Jurkat, Clone E6-1 (cell line): ENCODE data around the gene MOGAT2.
"Not testable (repeated sequence)": the region's sequence is repeated elsewhere in the genome, so short reads cannot be mapped to it uniquely, and the experiment has no call there.

ENCODE experiments used
- DNase-seq: peaks from one replicate; pipeline ENCODE4 v3.0.0-alpha.2; 2011; ENCODE audit warnings: low read depth, low spot score
- H3K4me3 ChIP-seq: 2 replicates; pipeline ENCODE4 v1.5.1; 2011; ENCODE audit warnings: mild to moderate bottlenecking, low read length, control low read depth, moderate library complexity

Gene MOGAT2

DNA sequence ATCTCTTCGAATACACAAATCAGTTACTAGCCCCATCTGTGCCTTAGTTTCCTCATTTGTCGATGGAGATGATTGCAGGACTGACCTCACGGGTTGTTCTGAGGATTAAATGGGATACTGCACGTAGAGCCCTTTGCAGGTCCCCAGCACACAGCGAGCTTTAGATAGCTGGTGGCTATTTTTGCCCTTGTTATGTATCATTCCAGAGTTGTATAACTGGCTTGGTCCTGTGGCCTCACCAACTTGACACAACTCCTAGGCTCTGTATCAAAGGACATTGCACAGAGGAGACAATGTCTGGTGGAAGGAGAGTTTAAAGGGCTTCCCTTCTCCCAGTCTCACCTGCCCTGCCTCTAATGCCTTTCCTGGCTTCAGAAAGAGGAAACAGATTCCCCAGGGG lies 28.2 kb downstream of the MOGAT2 start:
- no peak for DNase-seq
- no peak overlapping the region for H3K4me3 ChIP-seq

DNA sequence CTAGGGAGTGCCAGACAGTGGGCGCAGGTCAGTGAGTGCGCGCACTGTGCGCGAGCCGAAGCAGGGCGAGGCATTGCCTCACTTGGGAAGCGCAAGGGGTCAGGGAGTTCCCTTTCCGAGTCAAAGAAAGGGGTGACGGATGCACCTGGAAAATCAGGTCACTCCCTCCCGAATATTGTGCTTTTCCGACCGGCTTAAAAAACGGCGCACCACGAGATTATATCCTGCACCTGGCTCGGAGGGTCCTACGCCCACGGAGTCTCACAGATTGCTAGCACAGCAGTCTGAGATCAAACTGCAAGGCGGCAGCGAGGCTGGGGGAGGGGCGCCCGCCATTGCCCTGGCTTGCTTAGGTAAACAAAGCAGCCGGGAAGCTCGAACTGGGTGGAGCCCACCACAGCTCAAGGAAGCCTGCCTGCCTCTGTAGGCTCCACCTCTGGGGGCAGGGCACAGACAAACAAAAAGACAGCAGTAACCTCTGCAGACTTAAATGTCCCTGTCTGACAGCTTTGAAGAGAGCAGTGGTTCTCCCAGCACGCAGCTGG lies 31.2 kb downstream of the MOGAT2 start:
- H3K4me3 ChIP-seq, DNase-seq: not testable (repeated sequence)

DNA sequence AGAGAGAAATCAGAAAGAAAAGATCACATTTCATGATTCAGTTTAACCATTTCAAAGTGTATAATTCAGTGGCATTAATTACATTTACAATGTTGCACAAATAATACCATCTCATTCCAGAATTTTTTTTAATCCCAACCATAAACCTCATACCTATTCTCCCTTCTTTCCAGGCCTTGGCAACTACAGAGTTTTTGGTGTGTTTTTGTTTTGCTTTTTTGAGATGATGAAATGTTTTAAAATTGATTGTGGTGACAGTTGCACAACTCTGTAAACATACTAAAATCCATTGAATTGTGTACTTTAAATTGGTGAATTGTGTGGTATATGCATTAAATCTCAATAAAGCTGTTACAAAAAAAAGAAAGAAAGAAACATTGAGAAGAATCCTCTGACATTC lies 37.3 kb downstream of the MOGAT2 start:
- H3K4me3 ChIP-seq, DNase-seq: not testable (repeated sequence)

DNA sequence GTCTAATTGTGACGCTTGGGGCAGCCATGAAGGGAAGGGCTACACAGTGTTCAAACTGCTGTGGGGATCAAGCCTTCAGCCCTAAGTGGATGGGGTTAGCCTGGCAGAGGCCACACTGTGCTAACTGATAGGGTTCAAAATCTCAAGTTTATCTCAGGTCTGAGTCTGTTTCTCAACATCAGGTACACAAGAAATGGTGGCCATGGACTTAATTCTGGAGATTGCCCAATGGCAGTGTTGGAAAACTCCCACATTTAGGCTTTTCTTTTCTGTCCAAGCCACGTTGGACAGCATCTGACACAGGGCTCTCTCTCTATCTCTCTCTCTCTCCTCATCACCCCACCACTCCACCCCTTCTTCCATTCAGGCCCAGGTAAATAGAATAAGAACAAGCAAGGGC lies 40.0 kb downstream of the MOGAT2 start:
- no peak for DNase-seq
- no peak overlapping the region for H3K4me3 ChIP-seq

DNA sequence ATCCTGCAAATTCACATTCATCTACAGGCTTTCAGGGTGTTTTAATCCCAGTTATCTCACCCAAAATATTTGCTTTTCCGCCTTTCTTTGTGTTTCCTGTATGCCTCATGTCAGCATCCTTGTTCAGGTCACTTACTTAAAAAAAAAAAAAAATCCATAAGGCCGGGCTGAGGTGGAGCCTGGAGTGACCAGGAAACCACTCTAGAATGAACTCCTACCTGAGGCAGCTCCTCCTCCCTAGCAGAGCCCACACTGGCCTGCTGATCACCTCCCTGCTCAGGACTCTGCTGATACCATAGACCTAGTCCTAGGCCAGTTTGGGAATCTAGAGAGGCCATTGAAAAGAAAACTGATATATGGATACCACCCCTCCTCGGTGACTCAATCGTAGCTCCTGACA lies 42.2 kb downstream of the MOGAT2 start:
- DNase-seq: no peak

DNA sequence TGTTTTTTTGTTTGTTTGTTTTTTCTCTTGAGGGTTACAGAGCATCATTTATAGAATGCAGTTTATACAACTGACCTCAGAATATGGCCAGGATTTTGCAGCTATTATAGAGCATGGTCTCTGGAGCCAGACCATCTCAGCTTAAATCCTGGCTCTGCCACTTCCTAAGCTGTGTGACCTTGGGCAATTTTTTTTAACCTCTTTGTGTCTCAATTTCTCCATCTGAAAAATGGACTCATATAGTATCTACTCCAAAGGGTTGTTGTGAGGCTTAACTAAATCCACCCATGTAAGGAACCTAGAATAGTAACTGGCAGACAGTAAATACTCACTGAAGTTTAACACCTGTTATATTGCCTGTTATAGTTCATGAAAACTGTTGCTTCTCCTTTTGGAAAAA lies 42.6 kb downstream of the MOGAT2 start:
- no peak overlapping the region for H3K4me3 ChIP-seq
- DNase-seq: no peak

More for the DNA sequence above, 42.2 kb downstream of the MOGAT2 start:
- no peak overlapping the region for H3K4me3 ChIP-seq

DNA sequence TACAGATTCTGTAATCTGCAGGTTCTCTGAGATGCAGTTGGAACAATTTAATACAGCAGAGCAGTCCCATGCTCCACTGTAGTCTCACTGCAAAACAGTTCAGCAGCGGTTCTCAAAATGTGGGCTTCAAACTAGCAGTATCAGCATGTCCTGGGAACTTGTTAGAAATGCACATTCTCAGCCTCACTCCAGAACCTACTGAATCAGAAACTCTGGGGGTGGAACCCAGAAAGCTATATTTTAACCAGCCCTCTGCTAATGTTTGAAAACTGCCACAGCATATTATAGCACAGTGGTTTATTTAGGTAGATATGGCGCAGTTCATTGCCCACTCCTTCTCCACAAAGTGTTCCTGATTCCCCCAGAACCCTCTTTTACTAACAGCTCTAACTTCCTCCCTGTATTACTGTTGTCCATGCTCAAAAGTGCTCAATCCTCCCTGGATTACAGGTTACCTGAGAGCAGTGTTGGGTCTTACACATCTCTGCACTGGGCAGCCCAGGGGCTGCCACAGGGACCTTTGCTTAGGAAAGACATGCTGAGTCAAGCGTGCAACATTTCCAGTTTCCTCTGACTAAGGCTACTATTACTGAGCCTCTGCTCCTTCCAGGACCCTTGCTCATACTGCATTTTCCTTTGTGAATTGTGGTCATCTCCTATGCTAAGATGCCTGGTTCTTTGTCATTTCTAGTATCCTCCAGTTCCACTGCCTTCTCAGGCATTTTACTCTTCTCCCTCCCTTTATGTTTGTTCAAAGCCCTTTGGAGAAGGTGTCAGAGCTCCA lies 43.3 kb downstream of the MOGAT2 start:
- DNase-seq: no peak
- H3K4me3 ChIP-seq: no peak overlapping the region

DNA sequence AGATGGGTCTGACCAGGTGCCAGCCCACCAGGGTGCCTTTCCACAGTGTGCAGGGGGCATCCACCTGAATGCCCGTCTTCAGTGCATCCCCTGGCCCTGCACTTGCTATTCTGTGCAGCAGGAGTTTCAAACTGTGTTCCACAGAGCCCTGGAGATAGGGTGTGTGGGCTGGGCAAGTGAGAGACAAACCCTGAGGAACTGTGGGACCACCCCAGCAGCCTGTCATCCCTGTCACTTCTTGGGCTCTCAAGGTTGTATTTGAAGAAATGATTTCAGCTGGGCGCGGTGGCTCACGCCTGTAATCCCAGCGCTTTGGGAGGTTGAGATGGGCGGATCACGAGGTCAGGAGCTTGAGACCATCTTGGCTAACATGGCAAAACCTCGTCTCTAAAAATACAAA lies 44.5 kb downstream of the MOGAT2 start:
- no peak overlapping the region for H3K4me3 ChIP-seq
- no peak for DNase-seq

DNA sequence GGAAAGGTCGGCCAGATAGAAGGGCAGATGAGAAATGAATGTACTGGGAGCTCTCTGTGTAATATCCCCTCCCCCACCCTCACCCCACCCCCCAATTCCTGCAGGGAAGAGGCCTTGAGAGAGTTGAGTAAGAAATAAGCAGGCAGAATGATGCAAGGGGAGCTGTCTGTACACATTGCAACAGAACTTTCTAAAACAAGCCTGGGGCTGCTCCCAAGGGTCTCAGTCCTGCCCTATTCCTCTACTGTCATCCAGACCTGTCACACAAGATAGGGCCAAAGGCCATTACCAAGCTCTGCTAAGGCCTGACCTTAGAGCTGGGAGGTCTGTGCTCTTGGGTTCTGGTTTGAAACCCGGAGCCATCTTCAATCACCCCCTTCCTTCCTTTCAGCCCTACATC lies 45.2 kb downstream of the MOGAT2 start:
- DNase-seq: no peak
- H3K4me3 ChIP-seq: no peak overlapping the region

DNA sequence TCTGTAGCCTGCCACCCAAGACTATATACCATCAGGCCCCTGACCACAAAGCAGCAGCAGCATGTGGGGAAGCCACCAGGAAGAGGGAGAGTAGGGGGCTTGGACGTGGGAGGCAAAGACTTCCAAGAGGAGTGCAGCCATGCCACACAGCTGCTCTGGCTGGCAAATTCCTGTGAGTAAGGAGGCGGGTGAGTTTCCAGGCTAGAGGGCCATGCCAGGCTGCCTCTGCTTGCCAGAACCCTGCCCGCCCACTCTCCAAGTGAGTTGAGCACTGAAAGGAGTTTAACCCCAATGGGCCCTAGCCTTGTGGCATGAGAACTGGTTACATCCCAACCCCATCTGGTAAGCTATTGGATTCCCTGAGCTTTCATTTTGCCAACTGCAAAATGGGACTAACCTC lies 46.2 kb downstream of the MOGAT2 start:
- H3K4me3 ChIP-seq: no peak overlapping the region
- no peak for DNase-seq

DNA sequence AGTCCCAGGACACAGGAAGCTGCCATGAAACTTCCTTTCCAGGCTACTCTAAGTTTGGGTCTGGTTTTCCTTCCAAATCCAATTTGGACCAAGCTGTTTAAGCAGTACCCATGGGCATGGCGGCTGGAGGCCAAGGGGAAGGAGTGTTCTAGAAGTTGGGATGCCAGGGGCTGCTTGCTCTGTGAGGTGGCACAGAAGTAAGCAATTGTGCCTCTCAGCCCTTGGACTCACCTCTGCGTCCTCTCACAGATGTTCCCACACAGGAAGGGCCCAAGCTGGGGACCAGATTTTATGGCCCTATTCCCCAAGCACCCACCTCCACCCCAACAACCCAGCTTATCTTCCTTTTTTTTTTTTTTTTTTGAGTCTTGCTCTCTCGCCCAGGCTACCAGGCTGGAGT lies 47.5 kb downstream of the MOGAT2 start:
- DNase-seq: no peak
- no peak overlapping the region for H3K4me3 ChIP-seq

DNA sequence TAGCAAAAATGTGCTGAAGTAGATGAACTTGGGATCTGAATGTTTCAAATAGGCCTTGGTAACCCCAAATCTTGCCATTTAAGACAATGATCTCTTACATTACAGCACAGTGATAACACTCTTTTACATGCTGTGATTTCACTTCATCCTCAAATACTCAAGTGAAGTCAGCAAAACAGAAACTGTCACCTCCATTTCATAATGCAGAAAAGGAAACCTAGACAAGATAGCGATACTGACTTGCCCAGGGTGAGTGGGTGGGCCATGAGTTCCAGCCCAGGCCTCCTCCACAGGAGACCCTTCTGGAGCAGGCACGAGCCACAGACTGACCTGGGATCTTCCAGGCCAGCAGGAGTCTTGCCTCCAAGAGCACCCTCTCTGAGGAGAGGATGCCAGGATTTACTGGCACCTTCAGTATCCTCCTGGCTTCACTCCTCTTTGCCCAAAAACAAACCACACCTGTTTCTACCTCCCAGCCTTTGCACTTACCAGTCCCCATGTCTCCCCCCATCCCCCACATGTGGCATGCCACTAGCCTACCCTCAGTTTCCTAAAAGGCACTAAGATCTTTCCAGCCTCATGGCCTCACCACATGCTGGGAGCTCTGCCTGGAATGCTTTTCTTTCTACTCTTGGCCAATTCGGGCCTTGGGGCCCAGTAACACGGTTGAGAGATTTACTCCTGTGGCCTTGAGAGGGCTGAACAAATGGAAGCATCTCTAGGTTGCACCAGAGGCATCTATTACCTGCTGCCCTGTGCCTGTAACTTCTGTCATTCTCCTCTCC lies 49.0 kb downstream of the MOGAT2 start:
- H3K4me3 ChIP-seq: no peak overlapping the region
- DNase-seq: no peak

DNA sequence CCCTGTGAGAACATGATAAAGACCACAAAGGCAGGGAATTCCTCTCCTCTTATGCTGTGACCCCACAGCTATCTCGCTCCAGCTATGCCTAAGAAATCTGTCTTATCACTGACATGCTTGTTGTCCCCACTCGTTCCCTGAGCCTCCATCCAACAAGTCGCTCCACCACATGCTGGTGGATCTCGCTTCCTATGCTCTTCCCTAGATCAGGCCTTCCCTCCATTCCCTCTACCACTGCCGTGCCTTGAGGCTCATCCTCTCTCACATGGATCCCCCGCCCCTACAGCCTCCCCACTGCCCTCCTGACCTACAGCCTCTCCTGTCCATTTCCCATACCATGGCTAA lies 49.6 kb downstream of the MOGAT2 start:
- no peak for DNase-seq
- H3K4me3 ChIP-seq: no peak overlapping the region

DNA sequence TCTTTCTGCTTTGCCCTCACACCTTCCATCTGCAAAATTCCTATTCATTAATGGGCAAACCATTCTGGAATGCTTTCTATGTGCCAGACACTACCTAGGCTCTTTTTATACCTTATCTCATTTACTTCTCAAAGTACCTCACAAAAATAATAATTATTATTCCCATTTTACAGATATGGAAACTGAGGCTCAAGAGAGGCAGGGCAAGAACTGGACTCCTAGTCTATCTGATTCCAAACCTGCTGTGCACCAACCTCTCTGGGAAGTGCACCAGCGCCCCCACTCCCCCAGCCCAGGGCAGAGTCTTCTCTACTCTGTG lies 50.1 kb downstream of the MOGAT2 start:
- no peak overlapping the region for H3K4me3 ChIP-seq
- DNase-seq: no peak

DNA sequence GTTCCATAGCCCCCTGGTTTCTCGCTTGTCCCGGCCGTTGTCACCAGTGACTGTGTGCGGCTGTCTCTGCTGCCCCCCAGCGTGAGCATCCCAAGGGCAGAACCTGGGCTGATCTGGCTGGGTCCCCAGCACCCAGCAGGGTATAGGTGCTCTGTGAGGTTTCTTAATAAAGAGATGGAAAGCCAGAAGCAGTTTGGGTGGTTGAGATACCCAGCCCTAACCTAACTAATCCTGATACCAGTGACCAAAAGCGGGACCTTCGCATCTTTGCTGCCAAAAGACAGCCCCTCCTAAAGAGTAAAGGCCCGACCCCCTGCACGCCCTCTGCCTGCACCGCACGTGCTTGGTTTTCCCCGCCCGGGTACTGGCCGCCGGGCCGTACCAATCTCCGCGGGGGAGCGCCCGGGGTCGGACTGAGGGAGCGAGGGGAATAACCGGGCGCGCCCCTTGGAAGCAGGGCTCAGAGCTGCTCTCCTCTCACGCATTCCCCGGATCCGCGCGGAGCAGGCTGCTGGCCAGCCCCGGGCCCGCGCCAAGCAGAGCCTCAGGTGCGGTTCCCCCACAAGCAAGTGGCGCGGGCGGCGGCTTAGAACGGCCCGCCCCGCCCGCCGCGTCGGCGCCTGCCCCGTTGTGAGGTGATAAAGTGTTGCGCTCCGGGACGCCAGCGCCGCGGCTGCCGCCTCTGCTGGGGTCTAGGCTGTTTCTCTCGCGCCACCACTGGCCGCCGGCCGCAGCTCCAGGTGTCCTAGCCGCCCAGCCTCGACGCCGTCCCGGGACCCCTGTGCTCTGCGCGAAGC lies 50.7 kb downstream of the MOGAT2 start, which contains the start of gene DGAT2:
DGAT2 (plus strand) TSS at position 667 of the 797 bp plus-strand sequence. CDS start 214 bp downstream, outside the sequence.
- peak within 1 kb of the TSS; percentile 48 for H3K4me3 ChIP-seq
- DNase-seq: peak; percentile 59

DNA sequence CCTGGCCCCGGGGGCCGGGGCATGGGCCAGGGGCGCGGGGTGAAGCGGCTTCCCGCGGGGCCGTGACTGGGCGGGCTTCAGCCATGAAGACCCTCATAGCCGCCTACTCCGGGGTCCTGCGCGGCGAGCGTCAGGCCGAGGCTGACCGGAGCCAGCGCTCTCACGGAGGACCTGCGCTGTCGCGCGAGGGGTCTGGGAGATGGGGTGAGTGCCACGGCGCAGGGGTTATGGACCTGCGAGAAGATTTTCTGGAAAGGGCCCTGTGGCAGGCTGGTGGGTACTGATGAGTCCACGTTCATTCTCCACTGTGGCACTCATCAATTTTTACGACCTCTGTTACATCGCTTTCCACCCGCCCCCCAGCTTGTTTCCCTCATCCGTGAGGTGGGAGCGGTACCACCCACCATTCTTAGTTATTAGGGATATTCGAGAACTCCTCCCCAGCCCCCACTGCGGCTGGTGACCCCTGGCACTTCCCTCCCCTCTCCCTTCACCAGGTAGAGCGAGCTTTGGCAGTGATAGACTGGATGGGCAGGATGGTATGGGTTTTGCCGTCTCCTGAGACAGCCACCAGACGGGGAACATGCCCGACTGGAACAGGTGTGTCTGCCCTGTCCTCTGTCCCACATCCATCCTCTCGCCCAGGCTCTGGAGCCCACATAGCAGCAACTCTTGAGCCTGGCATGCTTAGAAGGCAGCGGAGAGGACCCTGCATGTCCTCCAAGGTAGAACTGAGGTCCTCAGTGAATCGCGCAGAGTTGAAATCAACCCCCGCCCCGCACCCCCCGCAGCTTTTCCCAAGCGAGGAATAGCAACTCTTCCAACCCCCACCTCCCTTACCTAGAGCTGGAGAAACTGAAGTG lies 51.5 kb downstream of the MOGAT2 start:
- peak overlapping the region; percentile 48 for H3K4me3 ChIP-seq
- DNase-seq: no peak

DNA sequence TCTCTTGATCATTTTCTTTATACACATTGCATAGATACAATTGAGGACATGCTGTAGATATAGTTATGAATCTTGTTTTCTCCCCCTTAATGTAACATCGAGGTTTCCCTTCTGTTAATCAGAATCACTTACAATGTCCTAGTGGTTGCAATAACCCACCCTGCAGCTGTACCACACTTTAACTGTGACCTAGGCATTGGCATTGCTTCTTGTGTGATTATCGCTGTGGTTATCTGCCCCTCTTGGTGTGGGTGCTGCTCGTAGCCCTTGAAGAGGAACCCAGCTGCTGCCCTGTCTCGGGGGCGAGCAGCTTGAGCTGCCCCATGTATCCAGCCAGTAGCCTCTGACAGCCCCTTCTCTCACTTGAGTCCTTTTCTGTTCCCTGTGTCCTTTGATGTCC lies 52.5 kb downstream of the MOGAT2 start:
- no peak overlapping the region for H3K4me3 ChIP-seq
- DNase-seq: no peak

DNA sequence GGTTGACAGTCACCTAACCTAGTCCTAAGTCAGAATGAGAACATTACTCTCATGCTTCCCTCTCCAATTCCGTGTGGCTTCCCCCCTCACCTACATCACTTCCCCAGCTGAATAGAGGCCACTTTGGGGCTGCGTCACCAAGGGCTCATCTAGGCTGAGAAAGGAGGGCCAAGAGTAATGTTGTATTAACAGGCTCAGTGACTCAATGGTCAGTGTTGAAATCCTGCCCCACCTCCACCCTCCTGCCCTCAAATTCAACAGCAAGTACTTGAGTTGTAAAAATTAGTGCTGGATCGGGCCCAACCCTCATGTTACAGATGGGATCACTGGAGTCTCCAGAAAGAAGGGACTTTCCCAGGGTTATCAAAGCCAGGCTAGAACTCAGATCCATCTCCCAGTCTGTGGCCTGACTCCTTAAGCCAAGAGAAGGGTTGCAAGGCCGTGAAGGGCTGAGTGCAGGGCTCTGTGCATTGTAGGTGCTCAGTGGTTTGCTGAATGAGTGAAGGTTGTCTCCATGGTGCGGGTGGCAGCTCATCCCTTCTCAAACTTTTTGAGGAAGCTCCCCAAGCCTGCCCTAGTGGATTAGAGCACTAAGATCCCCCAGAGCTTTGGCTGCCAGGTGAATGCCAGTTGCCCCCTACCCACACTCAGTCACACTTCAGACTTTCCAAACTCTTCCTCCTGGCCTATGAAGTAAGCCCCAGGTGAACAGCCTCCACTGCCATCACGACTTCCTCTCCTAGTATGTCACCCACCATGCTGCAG lies 54.2 kb downstream of the MOGAT2 start:
- DNase-seq: no peak
- no peak overlapping the region for H3K4me3 ChIP-seq
